Glutamatergic neuron (in vitro differentiated cells): Measurements from ENCODE around the gene TTC28. TPM values are rescaled to one million over a fixed set of nuclear protein-coding genes. Genes with fewer than 3 reads are reported as not detected.
"Not testable (repeated sequence)": the region's sequence is repeated elsewhere in the genome, so short reads cannot be mapped to it uniquely, and the experiment has no call there.

Source experiments
- DNase-seq: peaks from one replicate; pipeline ENCODE4 v3.0.0; 2022
- H3K27ac Mint-ChIP-seq: one replicate; pipeline ENCODE4 v1.8.0; 2020; ENCODE audit warnings: mild to moderate bottlenecking, mixed read lengths, inconsistent platforms; ENCODE audit not compliant: unreplicated experiment
- H3K27me3 Mint-ChIP-seq: one replicate; pipeline ENCODE4 v1.8.0; 2020; ENCODE audit warnings: mild to moderate bottlenecking, moderate library complexity, mixed read lengths, inconsistent platforms; ENCODE audit not compliant: unreplicated experiment
- H3K36me3 Mint-ChIP-seq: one replicate; pipeline ENCODE4 v1.8.0; 2020; ENCODE audit warnings: mild to moderate bottlenecking, mixed read lengths, inconsistent platforms; ENCODE audit not compliant: unreplicated experiment
- H3K4me1 Mint-ChIP-seq: one replicate; pipeline ENCODE4 v1.8.0; 2020; ENCODE audit warnings: mild to moderate bottlenecking, low read depth, mixed read lengths, inconsistent platforms; ENCODE audit not compliant: unreplicated experiment
- H3K4me3 Mint-ChIP-seq: one replicate; pipeline ENCODE4 v1.8.0; 2020; ENCODE audit warnings: mild to moderate bottlenecking, mixed read lengths, inconsistent platforms; ENCODE audit not compliant: unreplicated experiment
- H3K9me3 Mint-ChIP-seq: one replicate; pipeline ENCODE4 v1.8.0; 2020; ENCODE audit warnings: mild to moderate bottlenecking, moderate library complexity, mixed read lengths, inconsistent platforms; ENCODE audit not compliant: unreplicated experiment
- long read RNA-seq: library from polyadenylated mRNA; unstranded; transcript quantifications from one replicate; pipeline ENCODE4 v2.0.0, GENCODE V29; 2020; ENCODE audit not compliant: unreplicated experiment
- total RNA-seq: library from RNA; stranded (reverse); fragmentation: NEBNext Ultra II Directional; extraction: Animal tissue kit (Norgen Biotek cat#: 25700); gene quantifications from one replicate; pipeline ENCODE4 v1.2.1, GENCODE V29; 2021; ENCODE audit not compliant: unreplicated experiment
- TF ChIP-seq, protein P1 (sequence below): fragments of 200-600 bp; sonication (generic); IDR thresholded peaks from one replicate; pipeline ENCODE4 v1.5.0; 2021; ENCODE audit not compliant: partially characterized antibody, unreplicated experiment

TTC28 gene
- 55.6 TPM for total RNA-seq
- long read RNA-seq, partial matches to known transcripts, result 0 of 3 reads
- long read RNA-seq, other reads (novel, unspliced or antisense), result 3 of 3 reads

DNA sequence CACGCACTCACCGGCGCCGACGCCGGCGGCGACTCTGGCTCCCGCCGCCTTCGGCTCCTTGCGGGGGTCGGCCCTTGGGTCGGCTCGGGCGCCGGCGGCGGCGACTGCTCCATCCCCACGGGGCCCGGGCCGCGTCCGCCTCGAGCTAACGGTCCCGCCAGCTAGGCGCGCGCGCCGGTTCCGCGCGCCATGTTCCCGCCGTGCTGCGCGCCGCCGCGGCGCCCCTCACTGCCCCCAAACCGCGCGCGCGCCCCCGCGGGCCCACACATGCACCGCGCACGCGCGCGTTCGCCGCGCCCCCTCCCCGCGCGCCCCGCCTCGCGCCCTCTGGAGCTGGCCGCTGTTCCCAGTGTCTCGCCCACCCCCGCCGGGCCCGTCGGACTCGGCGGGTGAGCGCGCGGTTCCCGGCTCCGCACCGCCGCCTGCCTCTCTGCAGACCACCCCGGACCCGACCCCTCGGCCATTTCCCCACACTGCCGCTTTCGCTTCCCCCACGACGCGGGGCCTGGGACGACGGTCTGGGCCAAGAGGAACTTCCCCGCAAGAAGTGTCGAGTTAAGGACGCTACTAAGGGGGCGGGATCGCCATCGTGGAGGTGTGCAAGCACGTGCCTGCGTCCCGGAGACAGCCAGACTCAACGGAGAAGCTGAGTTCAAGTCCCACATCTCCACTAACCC lies at the start of gene TTC28:
Gene TTC28, minus strand, starts transcription at position 230 of the 677 bp plus-strand sequence. Its CDS starts 117 bp downstream, at position 113.
- H3K4me3 Mint-ChIP-seq, result peak within 1 kb of the TSS; percentile 92
- not testable (repeated sequence) for H3K36me3 Mint-ChIP-seq, H3K9me3 Mint-ChIP-seq, H3K27me3 Mint-ChIP-seq, H3K4me1 Mint-ChIP-seq
- DNase-seq, result peak; percentile 92
- peak within 1 kb of the TSS; percentile 52 for H3K27ac Mint-ChIP-seq

DNA sequence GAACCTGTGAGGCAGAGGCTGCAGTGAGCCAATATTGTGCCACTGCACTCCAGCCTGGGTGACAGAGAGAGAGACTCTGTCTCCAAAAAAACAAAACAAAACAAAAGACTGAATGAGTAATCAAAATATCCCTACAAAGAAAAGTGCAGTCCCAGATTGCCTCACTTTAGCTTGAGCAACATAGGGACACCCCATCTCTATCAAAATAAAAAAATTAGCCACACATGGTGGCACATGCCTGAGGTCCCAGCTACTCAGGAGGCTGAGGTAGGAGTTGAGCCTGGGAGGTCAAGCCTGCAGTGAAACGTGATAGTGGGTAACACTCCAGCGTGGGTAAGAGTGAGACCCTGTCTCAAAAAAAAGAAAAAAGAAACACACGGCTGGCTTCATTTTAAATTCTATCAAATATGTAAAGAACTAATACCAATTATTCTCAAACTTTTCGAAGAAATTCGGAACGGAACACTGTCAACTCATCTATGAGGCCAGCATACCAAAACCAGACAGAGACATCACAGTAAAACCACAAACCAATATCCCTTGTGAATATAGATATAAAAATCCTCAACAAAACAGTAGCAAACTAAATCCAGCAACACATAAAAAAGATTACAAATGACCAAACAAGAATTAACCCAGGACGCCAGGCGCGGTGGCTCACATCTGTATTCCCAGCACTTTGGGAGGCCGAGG lies 49.1 kb upstream of the TTC28 start:
- Mint-ChIP-seq H3K4me1 (no peaks in the 10 kb centered on the region), H3K9me3 (no peaks in the 10 kb centered on the region), H3K4me3 (no peak overlapping the region), H3K27me3 (no peaks in the 10 kb centered on the region), H3K36me3 (no peaks in the 10 kb centered on the region), H3K27ac (no peak overlapping the region)
- TF ChIP-seq, protein P1, sequence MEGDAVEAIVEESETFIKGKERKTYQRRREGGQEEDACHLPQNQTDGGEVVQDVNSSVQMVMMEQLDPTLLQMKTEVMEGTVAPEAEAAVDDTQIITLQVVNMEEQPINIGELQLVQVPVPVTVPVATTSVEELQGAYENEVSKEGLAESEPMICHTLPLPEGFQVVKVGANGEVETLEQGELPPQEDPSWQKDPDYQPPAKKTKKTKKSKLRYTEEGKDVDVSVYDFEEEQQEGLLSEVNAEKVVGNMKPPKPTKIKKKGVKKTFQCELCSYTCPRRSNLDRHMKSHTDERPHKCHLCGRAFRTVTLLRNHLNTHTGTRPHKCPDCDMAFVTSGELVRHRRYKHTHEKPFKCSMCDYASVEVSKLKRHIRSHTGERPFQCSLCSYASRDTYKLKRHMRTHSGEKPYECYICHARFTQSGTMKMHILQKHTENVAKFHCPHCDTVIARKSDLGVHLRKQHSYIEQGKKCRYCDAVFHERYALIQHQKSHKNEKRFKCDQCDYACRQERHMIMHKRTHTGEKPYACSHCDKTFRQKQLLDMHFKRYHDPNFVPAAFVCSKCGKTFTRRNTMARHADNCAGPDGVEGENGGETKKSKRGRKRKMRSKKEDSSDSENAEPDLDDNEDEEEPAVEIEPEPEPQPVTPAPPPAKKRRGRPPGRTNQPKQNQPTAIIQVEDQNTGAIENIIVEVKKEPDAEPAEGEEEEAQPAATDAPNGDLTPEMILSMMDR, result no peak
- DNase-seq, result no peak

DNA sequence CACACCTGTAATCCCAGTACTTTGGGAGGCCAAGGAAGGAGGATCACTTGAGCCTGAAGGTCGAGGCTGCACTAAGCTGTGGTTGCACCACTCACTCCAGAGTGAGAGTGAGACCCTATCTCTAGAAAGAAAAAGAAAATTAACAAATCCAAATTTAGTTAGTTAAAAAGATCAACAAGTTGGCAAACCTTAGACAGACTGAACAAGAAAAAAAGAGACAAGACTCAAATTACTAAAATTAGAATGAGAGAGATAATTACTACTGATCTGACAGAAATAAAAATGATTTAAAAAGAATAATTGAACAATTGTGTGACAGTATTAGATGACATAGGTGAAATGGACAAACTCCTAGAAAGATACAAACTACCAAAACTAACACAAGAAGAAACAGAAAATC lies 48.4 kb upstream of the TTC28 start:
- Mint-ChIP-seq H3K27ac (no peak overlapping the region), H3K4me3 (no peak overlapping the region), H3K9me3 (no peaks in the 10 kb centered on the region), H3K27me3 (no peaks in the 10 kb centered on the region), H3K36me3 (no peaks in the 10 kb centered on the region), H3K4me1 (no peaks in the 10 kb centered on the region)
- no peak for DNase-seq
- TF ChIP-seq, protein P1, result no peak

DNA sequence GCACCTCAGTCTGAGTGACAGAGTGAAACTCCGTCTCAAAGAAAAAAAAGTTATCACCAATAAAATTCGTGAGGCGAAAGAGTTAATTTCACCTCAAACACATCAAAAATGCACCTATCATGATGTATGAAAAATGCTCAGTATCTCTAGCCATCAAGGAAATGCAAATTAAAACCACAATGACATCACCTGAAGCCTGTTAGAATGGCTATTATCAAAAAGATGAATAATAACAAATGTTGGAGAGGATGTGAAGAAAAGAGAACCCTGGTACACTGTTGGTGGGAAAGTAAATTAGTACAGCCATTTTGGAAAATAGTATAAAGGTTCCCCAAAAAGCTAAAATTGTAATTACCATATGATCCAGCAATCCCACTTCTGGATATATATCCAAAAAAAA lies 38.4 kb upstream of the TTC28 start:
- H3K9me3 Mint-ChIP-seq, result no peaks in the 10 kb centered on the region
- no peaks in the 10 kb centered on the region for H3K4me1 Mint-ChIP-seq
- H3K4me3 Mint-ChIP-seq, result no peak overlapping the region
- TF ChIP-seq, protein P1, result no peak
- H3K27ac Mint-ChIP-seq, result no peak overlapping the region
- no peaks in the 10 kb centered on the region for H3K36me3 Mint-ChIP-seq
- no peaks in the 10 kb centered on the region for H3K27me3 Mint-ChIP-seq
- no peak for DNase-seq

DNA sequence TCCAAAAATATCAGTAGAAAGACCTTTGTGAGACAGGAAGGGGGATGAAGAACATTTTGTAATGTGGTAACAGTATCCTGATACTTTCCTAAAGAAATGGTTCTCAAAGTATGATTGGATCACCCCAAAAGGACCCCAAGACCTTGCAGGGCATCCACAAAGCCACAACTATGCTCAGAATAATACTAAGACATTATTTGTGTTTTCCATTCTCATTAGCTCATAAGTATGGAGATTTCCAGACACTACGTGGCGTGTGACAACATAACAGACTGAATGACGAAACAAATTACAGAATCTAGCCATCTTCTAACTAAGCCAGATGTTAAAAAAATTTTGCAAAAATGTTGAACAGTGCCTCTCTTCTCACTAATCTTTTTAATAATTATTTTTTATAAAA lies 37.0 kb upstream of the TTC28 start:
- no peak overlapping the region for H3K27ac Mint-ChIP-seq
- H3K27me3 Mint-ChIP-seq, result no peaks in the 10 kb centered on the region
- TF ChIP-seq, protein P1, result no peak
- no peaks in the 10 kb centered on the region for H3K36me3 Mint-ChIP-seq
- no peaks in the 10 kb centered on the region for H3K4me1 Mint-ChIP-seq
- no peaks in the 10 kb centered on the region for H3K9me3 Mint-ChIP-seq
- no peak for DNase-seq
- no peak overlapping the region for H3K4me3 Mint-ChIP-seq
